ENCODE measurements around the gene PLA2G4B.

The PLA2G4B gene

DNA sequence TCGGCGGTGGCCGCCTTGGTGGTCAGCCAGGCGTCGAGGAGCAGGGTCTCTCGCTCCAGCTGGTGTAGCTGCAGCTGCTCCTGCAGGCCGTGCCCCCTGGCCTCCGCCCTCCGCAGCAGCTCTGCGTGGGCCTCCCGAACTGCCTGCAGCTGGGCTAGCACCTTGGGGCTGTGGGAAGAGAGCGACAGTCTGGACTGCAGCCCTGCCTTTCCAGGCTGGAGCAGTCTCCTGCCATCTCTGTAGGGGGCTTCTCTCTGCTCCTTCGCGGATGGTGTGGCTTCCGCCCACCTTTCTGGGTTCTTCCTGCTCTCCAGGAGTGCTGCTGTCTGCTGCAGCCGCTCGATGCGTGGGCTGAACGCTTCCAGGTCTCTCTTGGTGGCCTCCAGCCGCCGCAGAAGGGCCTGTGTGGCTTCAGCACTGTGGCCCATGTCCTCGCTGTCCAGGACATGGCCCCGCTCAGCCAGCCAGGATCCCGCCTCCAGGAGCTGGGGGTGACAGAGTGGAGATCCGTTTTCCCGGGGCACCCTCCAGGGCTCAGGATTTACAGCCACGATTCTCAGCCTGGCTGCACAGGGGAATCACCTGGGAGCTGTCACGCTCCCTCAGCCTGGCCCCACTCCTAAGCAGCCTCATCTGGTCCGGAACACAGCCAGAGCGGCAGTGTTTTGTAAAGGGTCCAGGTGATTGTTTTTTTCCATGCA is 16.8 kb downstream of the PLA2G4B start:
- Histone ChIP-seq H3K9me3 (replicated peaks; ENCODE audit: low read length) (no peaks in the 10 kb centered on the region), H3K4me2 (ENCODE audit: low read length) (no peak overlapping the region), H3K36me3 (ENCODE audit: insufficient read depth, low read length) (no peaks in the 10 kb centered on the region), H3K4me1 (ENCODE audit: control insufficient read depth, insufficient read depth, low read length) (no peaks in the 10 kb centered on the region), H3K9ac (ENCODE audit: low read depth, low read length) (no peak overlapping the region), H3K27me3 (ENCODE audit: control insufficient read depth, insufficient read depth, low read length) (peaks cover 36% of the 10 kb centered on the region), H3K4me3 (ENCODE audit: low read length) (no peak overlapping the region)

DNA sequence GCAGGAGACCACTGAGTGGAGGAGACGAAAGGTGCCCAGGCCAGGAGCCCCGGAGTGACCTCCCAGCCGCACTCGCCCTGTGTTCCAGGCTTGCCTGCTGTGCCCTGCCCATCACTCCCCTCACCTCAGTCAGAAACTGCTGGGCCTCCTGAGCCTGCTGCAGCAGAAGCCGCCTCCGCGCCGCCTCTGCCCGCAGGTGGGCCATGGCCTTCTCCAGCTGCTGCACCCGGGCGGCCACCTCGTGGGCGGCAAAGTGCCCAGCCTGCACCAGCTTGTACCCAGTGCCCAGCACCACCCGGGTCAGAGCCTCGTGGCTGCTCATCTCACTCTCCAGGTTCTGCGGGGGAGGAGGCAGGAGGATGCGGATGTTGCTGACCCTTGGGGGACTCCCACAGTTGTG is 17.6 kb downstream of the PLA2G4B start:
- no peaks in the 10 kb centered on the region for H3K36me3 ChIP-seq (ENCODE audit: insufficient read depth, low read length)
- H3K4me1 ChIP-seq (ENCODE audit: control insufficient read depth, insufficient read depth, low read length), result no peaks in the 10 kb centered on the region
- no peaks in the 10 kb centered on the region for H3K9me3 ChIP-seq (replicated peaks; ENCODE audit: low read length)
- no peak overlapping the region for H3K9ac ChIP-seq (ENCODE audit: low read depth, low read length)
- peaks cover 28% of the 10 kb centered on the region for H3K27me3 ChIP-seq (ENCODE audit: control insufficient read depth, insufficient read depth, low read length)
- no peak overlapping the region for H3K4me2 ChIP-seq (ENCODE audit: low read length)
- H3K4me3 ChIP-seq (ENCODE audit: low read length), result no peak overlapping the region

DNA sequence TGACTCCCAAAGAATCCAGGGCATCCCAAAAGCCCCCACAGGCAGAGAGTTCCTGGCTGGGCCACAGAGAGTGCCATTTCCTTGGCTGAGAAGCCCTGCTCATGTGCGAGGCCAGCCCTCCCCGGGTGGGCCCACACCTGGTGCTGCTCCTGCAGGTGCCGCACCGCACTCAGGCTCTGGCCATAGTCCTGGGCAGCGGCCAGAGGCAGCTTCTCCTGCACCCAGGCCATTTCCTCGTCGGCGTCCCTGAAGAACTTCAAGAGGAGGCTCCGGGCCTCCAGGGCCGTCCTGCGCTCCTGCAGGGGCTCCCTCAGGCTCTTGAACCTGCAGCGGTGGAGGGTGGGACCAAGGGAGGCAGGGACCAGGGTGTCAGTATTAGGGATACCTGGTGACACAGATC is 18.1 kb downstream of the PLA2G4B start:
- Histone ChIP-seq H3K4me3 (ENCODE audit: low read length) (no peak overlapping the region), H3K27me3 (ENCODE audit: control insufficient read depth, insufficient read depth, low read length) (peaks cover 30% of the 10 kb centered on the region), H3K9me3 (replicated peaks; ENCODE audit: low read length) (no peaks in the 10 kb centered on the region), H3K4me2 (ENCODE audit: low read length) (no peak overlapping the region), H3K4me1 (ENCODE audit: control insufficient read depth, insufficient read depth, low read length) (no peaks in the 10 kb centered on the region), H3K9ac (ENCODE audit: low read depth, low read length) (no peak overlapping the region), H3K36me3 (ENCODE audit: insufficient read depth, low read length) (no peaks in the 10 kb centered on the region)

DNA sequence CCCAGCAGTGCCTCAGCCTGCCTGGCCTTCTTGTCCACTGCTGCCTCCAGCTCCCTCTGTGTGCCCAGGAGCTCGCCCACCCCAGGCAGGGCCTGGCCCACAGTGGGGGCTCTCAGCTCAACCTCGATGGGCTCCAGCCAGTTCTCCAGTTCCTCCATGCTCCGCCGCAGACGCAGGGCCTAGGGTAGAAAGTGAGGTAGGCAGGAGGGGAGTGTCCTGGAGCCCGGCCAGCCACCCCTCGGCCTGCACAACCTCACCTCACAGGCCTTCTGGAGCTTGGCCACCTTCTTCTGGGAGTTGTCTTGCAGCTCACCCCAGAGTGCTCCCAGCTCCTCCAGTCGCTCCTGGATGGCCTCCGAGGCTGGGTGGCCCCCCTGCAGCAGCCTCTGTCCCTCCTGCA is 18.7 kb downstream of the PLA2G4B start:
- Histone ChIP-seq H3K36me3 (ENCODE audit: insufficient read depth, low read length) (no peaks in the 10 kb centered on the region), H3K4me1 (ENCODE audit: control insufficient read depth, insufficient read depth, low read length) (no peaks in the 10 kb centered on the region), H3K9me3 (replicated peaks; ENCODE audit: low read length) (no peaks in the 10 kb centered on the region), H3K4me3 (ENCODE audit: low read length) (no peak overlapping the region), H3K27me3 (ENCODE audit: control insufficient read depth, insufficient read depth, low read length) (peaks cover 26% of the 10 kb centered on the region), H3K4me2 (ENCODE audit: low read length) (no peak overlapping the region), H3K9ac (ENCODE audit: low read depth, low read length) (no peak overlapping the region)

DNA sequence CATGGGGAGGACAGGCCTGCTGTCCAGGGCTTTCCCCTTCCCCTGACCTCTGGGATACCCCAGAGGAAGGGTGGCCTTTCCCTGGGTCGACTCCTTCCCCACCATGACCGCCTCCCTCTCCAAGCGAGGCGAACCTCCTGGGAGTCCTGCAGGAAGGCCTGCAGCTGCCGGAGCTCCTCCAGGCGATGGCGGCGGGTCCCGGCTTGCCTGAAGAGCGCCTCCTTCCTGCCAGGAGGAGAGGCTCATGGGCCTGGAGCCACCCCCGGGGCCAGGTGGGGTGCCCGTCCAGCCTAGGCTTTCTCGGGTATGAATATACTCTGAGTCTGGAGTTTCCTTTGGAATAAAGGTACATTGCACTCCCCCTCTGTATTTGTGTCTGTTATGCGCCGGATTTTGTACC is 20.1 kb downstream of the PLA2G4B start:
- Histone ChIP-seq H3K4me2 (ENCODE audit: low read length) (no peak overlapping the region), H3K9ac (ENCODE audit: low read depth, low read length) (no peak overlapping the region), H3K27me3 (ENCODE audit: control insufficient read depth, insufficient read depth, low read length) (peaks cover 20% of the 10 kb centered on the region), H3K36me3 (ENCODE audit: insufficient read depth, low read length) (no peaks in the 10 kb centered on the region), H3K4me3 (ENCODE audit: low read length) (no peak overlapping the region), H3K4me1 (ENCODE audit: control insufficient read depth, insufficient read depth, low read length) (no peaks in the 10 kb centered on the region), H3K9me3 (replicated peaks; ENCODE audit: low read length) (no peaks in the 10 kb centered on the region)

DNA sequence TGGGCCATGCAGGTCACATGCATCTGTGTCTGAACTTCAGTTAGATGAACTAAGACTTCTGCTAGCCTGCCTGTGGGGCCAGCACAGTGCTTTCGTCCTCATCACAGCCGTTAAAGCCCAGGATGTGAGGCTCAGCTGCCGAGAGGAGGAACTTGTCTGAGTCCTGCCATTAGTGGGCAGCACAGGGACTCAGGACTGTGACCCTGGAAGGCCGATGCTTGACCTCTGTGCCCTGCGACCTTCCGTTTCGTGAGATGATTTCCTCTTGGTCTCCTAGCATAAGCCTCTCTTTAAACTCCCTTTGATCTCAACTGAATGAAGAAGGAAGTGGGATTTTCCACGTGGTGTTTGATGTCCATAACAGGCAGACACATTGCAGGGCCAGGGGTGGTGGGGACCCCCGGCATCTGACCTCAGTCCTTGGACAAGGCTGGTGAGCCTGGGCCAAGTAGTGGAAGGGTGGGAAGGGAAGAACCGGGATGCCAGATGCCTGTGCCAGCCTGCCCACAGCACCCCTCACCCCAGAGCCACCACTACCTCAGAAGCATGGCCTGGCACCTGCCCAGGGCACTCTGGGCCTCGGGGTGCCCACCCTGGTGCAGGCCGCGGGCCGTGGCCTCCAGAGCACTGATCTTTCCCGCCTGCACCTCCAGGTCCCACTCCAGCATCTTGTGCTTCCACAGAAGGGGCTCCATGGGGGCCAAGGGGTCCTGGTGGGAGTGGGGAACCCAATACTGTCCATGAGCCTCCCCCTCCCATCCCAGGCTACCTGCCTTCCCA is 21.6 kb downstream of the PLA2G4B start:
- H3K4me2 ChIP-seq (ENCODE audit: low read length), result no peak overlapping the region
- no peak overlapping the region for H3K9ac ChIP-seq (ENCODE audit: low read depth, low read length)
- peaks cover 17% of the 10 kb centered on the region for H3K27me3 ChIP-seq (ENCODE audit: control insufficient read depth, insufficient read depth, low read length)
- no peaks in the 10 kb centered on the region for H3K4me1 ChIP-seq (ENCODE audit: control insufficient read depth, insufficient read depth, low read length)
- H3K4me3 ChIP-seq (ENCODE audit: low read length), result no peak overlapping the region
- no peaks in the 10 kb centered on the region for H3K9me3 ChIP-seq (replicated peaks; ENCODE audit: low read length)
- no peaks in the 10 kb centered on the region for H3K36me3 ChIP-seq (ENCODE audit: insufficient read depth, low read length)

DNA sequence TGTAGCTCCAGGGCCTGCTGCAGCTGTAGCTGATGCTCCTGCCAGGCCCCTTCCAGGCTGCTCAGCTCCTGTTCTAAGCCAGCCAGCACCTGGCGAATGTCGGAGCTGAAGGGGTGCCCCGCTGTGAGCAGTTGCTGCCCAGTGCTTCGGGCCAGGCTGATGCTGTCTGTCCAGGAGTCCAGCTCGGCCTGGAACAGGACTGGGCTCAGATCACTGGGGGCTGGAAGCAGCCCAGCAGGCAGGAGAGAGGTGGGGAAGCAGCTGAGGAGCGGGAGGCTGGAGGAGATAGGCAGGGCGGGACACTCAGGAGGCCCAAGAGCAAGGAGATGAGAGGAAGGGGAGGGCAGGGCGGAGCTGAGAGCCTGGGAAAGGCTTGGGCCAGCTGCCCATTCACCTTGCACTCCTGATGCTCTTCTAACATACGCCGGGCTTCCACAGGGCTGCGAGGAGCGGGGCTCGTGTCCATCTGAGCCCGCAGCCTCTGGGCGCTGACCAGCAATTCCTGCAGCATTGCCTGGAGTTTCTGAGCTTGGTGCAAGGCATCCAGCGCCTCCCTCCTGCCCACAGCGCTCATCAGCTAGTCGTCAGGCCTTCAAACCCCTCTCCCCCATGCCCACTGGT is 23.2 kb downstream of the PLA2G4B start:
- Histone ChIP-seq H3K4me1 (ENCODE audit: control insufficient read depth, insufficient read depth, low read length) (no peaks in the 10 kb centered on the region), H3K9ac (ENCODE audit: low read depth, low read length) (no peak overlapping the region), H3K4me3 (ENCODE audit: low read length) (no peak overlapping the region), H3K36me3 (ENCODE audit: insufficient read depth, low read length) (no peaks in the 10 kb centered on the region), H3K27me3 (ENCODE audit: control insufficient read depth, insufficient read depth, low read length) (peaks cover 13% of the 10 kb centered on the region), H3K4me2 (ENCODE audit: low read length) (no peak overlapping the region), H3K9me3 (replicated peaks; ENCODE audit: low read length) (no peaks in the 10 kb centered on the region)

DNA sequence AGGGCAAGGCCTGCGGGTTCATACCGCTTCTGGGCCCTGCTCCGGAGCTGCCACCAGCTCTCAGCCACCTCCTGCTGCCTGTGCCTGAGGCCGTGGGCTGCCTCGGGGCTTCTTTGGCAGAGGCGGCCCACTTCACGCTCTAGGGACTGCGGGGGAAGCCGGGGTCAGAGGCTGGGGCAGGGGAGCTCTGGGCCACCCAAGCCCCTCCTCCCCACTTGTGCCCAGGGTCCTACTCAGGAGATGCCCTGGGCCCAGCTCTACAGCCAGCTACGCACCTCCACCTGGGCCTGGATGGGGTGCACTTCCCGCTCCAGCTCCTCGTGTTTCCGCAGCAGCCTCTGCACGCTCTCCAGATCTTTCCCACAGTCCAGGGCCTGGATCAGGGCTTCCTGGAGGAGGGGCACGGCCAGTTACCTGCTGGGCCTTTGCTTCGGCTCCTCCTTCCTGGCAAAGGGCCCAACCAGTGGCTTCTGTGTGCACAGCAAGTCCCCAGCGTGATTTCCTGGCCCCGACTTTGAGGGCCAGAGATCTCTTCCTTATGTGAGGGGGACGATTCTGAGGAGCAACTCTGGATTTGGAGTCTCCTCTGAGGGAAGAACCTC is 24.0 kb downstream of the PLA2G4B start:
- Histone ChIP-seq H3K9me3 (replicated peaks; ENCODE audit: low read length) (no peaks in the 10 kb centered on the region), H3K4me2 (ENCODE audit: low read length) (no peak overlapping the region), H3K27me3 (ENCODE audit: control insufficient read depth, insufficient read depth, low read length) (peaks cover 13% of the 10 kb centered on the region), H3K36me3 (ENCODE audit: insufficient read depth, low read length) (no peaks in the 10 kb centered on the region), H3K4me3 (ENCODE audit: low read length) (no peak overlapping the region), H3K4me1 (ENCODE audit: control insufficient read depth, insufficient read depth, low read length) (no peaks in the 10 kb centered on the region), H3K9ac (ENCODE audit: low read depth, low read length) (no peak overlapping the region)

DNA sequence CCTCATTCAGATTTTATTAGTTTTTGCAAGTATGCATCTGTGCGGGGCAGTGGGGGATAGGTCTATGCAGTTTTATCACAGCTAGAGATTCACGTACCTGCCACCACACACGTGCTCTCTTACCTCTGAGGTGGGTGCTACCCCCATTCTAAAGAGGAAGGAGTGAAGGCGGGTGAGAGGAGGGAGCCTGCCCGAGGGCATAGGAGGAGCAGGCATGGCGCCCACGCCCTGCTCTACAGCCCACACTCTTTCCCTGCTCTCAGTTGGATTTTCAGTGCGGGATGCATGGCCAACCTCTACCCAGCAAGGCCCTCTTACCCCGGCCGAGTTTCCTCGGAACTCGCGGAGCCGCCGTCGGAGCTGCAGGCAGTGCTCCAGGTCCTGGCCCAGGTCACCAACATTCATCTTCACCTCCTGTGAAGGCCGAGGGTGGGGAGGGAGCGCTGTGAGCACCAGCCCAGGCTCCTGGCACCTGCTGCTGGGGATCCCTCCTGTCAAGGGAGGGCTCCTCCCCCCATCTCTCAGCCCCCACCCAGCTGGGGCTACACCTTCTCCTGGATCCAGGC is 26.9 kb downstream of the PLA2G4B start:
- Histone ChIP-seq H3K4me2 (ENCODE audit: low read length) (no peak overlapping the region), H3K9ac (ENCODE audit: low read depth, low read length) (no peak overlapping the region), H3K9me3 (replicated peaks; ENCODE audit: low read length) (no peaks in the 10 kb centered on the region), H3K36me3 (ENCODE audit: insufficient read depth, low read length) (no peaks in the 10 kb centered on the region), H3K4me1 (ENCODE audit: control insufficient read depth, insufficient read depth, low read length) (peaks cover 8% of the 10 kb centered on the region), H3K27me3 (ENCODE audit: control insufficient read depth, insufficient read depth, low read length) (peaks cover 10% of the 10 kb centered on the region), H3K4me3 (ENCODE audit: low read length) (no peak overlapping the region)

DNA sequence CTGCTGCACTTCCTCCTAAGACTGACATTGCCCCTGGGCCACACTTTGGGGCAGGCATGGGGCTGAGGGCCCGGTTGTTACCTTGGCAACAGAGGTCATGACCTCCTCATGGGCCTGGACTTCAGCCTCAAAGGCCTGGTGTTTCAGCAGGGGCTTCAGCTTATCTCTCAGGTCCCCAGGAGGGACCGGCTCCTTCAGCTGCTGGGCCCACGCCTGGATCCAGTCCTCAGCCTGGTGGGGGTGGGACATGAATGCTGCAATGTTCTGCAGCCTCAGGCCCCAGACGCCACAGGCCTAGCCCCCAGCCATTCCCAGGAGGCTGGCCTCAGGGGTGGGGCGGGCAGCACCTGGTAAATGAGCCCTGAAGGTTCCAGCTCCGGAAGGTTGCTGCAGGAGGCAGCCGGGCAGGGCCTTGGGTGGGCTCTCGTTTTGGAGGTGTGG is 27.6 kb downstream of the PLA2G4B start:
- Histone ChIP-seq H3K4me1 (ENCODE audit: control insufficient read depth, insufficient read depth, low read length) (peaks cover 14% of the 10 kb centered on the region), H3K9me3 (replicated peaks; ENCODE audit: low read length) (no peaks in the 10 kb centered on the region), H3K27me3 (ENCODE audit: control insufficient read depth, insufficient read depth, low read length) (peaks cover 9% of the 10 kb centered on the region), H3K36me3 (ENCODE audit: insufficient read depth, low read length) (no peaks in the 10 kb centered on the region), H3K4me3 (ENCODE audit: low read length) (no peak overlapping the region), H3K4me2 (ENCODE audit: low read length) (no peak overlapping the region), H3K9ac (ENCODE audit: low read depth, low read length) (no peak overlapping the region)

DNA sequence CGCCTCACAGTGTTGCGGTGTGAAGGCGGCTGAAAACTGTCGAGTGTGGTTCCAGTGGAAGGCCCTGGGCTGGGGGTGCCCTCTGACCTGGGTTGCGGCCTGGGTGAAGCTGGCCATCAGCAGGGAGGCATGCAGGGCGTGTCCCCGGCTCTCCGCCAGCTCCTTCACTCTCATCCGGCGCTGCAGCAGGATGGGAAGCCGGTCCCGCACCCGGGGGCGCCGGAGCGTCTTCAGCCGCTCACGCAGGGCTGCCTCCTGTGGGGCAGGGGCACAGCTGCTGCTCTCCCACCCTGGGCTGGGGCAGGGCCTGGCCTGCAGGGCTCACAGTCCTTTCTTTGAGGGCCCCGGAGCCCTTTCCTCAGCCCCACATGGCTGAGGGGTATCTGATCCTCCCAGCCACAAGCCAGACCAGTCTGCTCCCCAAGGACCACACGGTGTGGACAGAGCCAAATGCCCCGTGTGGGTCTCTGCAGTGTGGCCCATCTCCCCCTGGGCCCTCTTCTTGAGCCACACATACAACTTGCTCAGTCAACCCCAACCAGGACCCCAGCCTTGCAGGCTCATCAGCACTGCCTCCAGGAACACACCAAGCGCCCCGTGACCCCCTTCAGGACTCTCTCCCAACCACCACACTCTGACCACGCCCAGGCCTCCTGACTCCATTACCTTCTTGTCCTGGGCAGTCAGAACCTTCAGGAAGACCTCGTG is 28.4 kb downstream of the PLA2G4B start:
- H3K27me3 ChIP-seq (ENCODE audit: control insufficient read depth, insufficient read depth, low read length), result peaks cover 6% of the 10 kb centered on the region
- peaks cover 16% of the 10 kb centered on the region for H3K4me1 ChIP-seq (ENCODE audit: control insufficient read depth, insufficient read depth, low read length)
- H3K36me3 ChIP-seq (ENCODE audit: insufficient read depth, low read length), result no peaks in the 10 kb centered on the region
- no peak overlapping the region for H3K4me2 ChIP-seq (ENCODE audit: low read length)
- no peak overlapping the region for H3K4me3 ChIP-seq (ENCODE audit: low read length)
- H3K9me3 ChIP-seq (replicated peaks; ENCODE audit: low read length), result no peaks in the 10 kb centered on the region
- H3K9ac ChIP-seq (ENCODE audit: low read depth, low read length), result no peak overlapping the region
